ENCODE measurements around the gene IL4I1.

- TF ChIP-seq CTCF (IDR thresholded peaks at IDR 0.05) (no peak), POLR2A (IDR thresholded peaks at IDR 0.05) (no peak), POLR2AphosphoS5 (IDR thresholded peaks at IDR 0.05; ENCODE audit: insufficient read depth in 1 of 2, low read depth in 1 of 2) (no peak)
Measured at GRCh38 chr19:49884760-49885159, 11.9 kb downstream of the IL4I1 start.
